ENCODE data around the gene ZMAT1.

GRCh38 chrX:101957174-101957573 lies 25.3 kb upstream of the ZMAT1 start:
- TF ChIP-seq POLR2AphosphoS5 (IDR thresholded peaks at IDR 0.05; ENCODE audit: borderline replicate concordance, low read depth, low read length) (no peak), EZH2 (IDR thresholded peaks at IDR 0.05) (no peak)
